HEK293T (cell line): ENCODE data around the gene NEK4.
A peak's percentile ranks its signal among the peaks of the same experiment; 100 is the strongest.

Experiments
- CTCF ChIA-PET: fragments of 350-600 bp; formaldehyde crosslinking; extraction: SDS; loops from one replicate; lab custom pipeline; 2021; ENCODE audit warnings: antibody characterized with exemption, inconsistent platforms; lab: Yijun Ruan, JAX
- POLR2A ChIA-PET: fragments of 350-600 bp; formaldehyde crosslinking; extraction: SDS; loops from one replicate; lab custom pipeline; 2020; ENCODE audit warnings: antibody characterized with exemption, inconsistent platforms; lab: Yijun Ruan, JAX
- DNase-seq: peaks from one replicate; pipeline ENCODE4 v3.0.0; 2012; ENCODE audit warnings: mixed read lengths; ENCODE audit errors: extremely low spot score
- ARNT ChIP-seq: fragments of 450-650 bp; IDR thresholded peaks from 2 replicates; pipeline ENCODE4 v1.6.1; 2017; ENCODE audit warnings: mild to moderate bottlenecking
- BHLHE40 ChIP-seq: fragments of 450-650 bp; IDR thresholded peaks from 2 replicates; pipeline ENCODE4 v1.6.1; 2016; ENCODE audit warnings: mild to moderate bottlenecking, moderate library complexity, borderline replicate concordance
- CTBP1 ChIP-seq: fragments of 450-650 bp; IDR thresholded peaks from 2 replicates; pipeline ENCODE4 v1.6.1; 2016; ENCODE audit warnings: borderline replicate concordance
- ELF4 ChIP-seq: fragments of 450-650 bp; IDR thresholded peaks from 2 replicates; pipeline ENCODE4 v1.6.1; 2017; ENCODE audit warnings: antibody characterized with exemption
- FOXA1 ChIP-seq: fragments of 450-650 bp; IDR thresholded peaks from 2 replicates; pipeline ENCODE4 v1.6.1; 2016; ENCODE audit warnings: mild to moderate bottlenecking
- FOXK2 ChIP-seq: fragments of 450-650 bp; IDR thresholded peaks from 2 replicates; pipeline ENCODE4 v1.6.1; 2016; ENCODE audit warnings: mild to moderate bottlenecking
- FOXM1 ChIP-seq: fragments of 450-650 bp; IDR thresholded peaks from 2 replicates; pipeline ENCODE4 v1.6.1; 2017; ENCODE audit warnings: mild to moderate bottlenecking, borderline replicate concordance
- HDGF ChIP-seq: fragments of 450-650 bp; IDR thresholded peaks from 2 replicates; pipeline ENCODE4 v1.6.1; 2017; ENCODE audit warnings: antibody characterized with exemption, borderline replicate concordance
- L3MBTL2 ChIP-seq: fragments of 450-650 bp; conservative IDR thresholded peaks from 2 replicates; pipeline ENCODE4 v1.6.1; 2016; ENCODE audit warnings: mild to moderate bottlenecking
- LEF1 ChIP-seq: fragments of 450-650 bp; IDR thresholded peaks from 2 replicates; pipeline ENCODE4 v1.6.1; 2017; ENCODE audit warnings: mild to moderate bottlenecking, borderline replicate concordance
- NFRKB ChIP-seq: fragments of 450-650 bp; IDR thresholded peaks from 2 replicates; pipeline ENCODE4 v1.6.1; 2016; ENCODE audit warnings: mild to moderate bottlenecking, moderate library complexity
- PKNOX1 ChIP-seq: fragments of 450-650 bp; IDR thresholded peaks from 2 replicates; pipeline ENCODE4 v1.6.1; 2016
- SP1 ChIP-seq: fragments of 450-650 bp; IDR thresholded peaks from 2 replicates; pipeline ENCODE4 v1.6.1; 2017
- SUZ12 ChIP-seq: fragments of 450-650 bp; IDR thresholded peaks from 2 replicates; pipeline ENCODE4 v1.6.1; 2016; ENCODE audit warnings: mild to moderate bottlenecking
- TARDBP ChIP-seq: fragments of 450-650 bp; IDR thresholded peaks from 2 replicates; pipeline ENCODE4 v1.6.1; 2016
- ZNF384 ChIP-seq: fragments of 450-650 bp; IDR thresholded peaks from 2 replicates; pipeline ENCODE4 v1.6.1; 2016

The NEK4 gene

GRCh38 chr3:52805270-52806039 is 34.7 kb upstream of the NEK4 start:
- DNase-seq = no peak
- ChIA-PET CTCF (interaction anchor here (2.3 kb wide), 1 partner anchor 15 kb away, joined by 6 read pairs; no protein-coding TSS in a partner anchor), POLR2A (no interaction called here)

GRCh38 chr3:52801839-52802238 is 31.1 kb upstream of the NEK4 start:
- TF ChIP-seq CTBP1 (no peak), SUZ12 (no peak), FOXA1 (no peak), FOXM1 (no peak), ZNF384 (no peak), LEF1 (no peak), HDGF (no peak)
- POLR2A ChIA-PET = no interaction called here
- DNase-seq = no peak
- CTCF ChIA-PET = interaction anchor here (0.5 kb wide), 1 partner anchor 676 kb away, joined by 3 read pairs; no protein-coding TSS in a partner anchor

More at GRCh38 chr3:52805270-52806039, 34.7 kb upstream of the NEK4 start:
- TF ChIP-seq HDGF = no peak
- TF ChIP-seq BHLHE40 = no peak
- TF ChIP-seq L3MBTL2 = no peak
- TF ChIP-seq CTBP1 = no peak
- TF ChIP-seq LEF1 = no peak
- TF ChIP-seq FOXM1 = no peak
- TF ChIP-seq SP1 = no peak
- no peak for TF ChIP-seq ZNF384
- no peak for TF ChIP-seq FOXK2
- no peak for TF ChIP-seq FOXA1
- no peak for TF ChIP-seq ELF4
- TF ChIP-seq SUZ12 = no peak
- no peak for TF ChIP-seq TARDBP
- no peak for TF ChIP-seq ARNT
- no peak for TF ChIP-seq PKNOX1
- no peak for TF ChIP-seq NFRKB

- DNase-seq = no peak
- CTCF ChIA-PET = interaction anchor here (1.1 to 2.1 kb wide), 2 partner anchors 9 to 21 kb away, joined by 4 to 7 read pairs; no protein-coding TSS in a partner anchor
- POLR2A ChIA-PET = no interaction called here
- TF ChIP-seq ELF4 = no peak
- TF ChIP-seq PKNOX1 = no peak
- no peak for TF ChIP-seq TARDBP
- TF ChIP-seq FOXM1 = no peak
- TF ChIP-seq LEF1 = no peak
- no peak for TF ChIP-seq BHLHE40
- no peak for TF ChIP-seq SP1
- no peak for TF ChIP-seq ARNT
- TF ChIP-seq L3MBTL2 = no peak
Measured at GRCh38 chr3:52800079-52800478, 29.3 kb upstream of the NEK4 start.

- POLR2A ChIA-PET = interaction anchor here (1.2 to 1.6 kb wide), 2 partner anchors 18 to 28 kb away, joined by 3 to 12 read pairs; partner anchors contain the start of gene NEK4
- TF ChIP-seq SP1 = no peak
- no peak for TF ChIP-seq TARDBP
- TF ChIP-seq NFRKB = no peak
- TF ChIP-seq CTBP1 = no peak
- no peak for TF ChIP-seq HDGF
- no peak for TF ChIP-seq BHLHE40
- no peak for TF ChIP-seq LEF1
- TF ChIP-seq PKNOX1 = no peak
- no peak for TF ChIP-seq FOXM1
- TF ChIP-seq SUZ12 = no peak
- CTCF ChIA-PET = interaction anchor here (0.6 to 2.1 kb wide), 12 partner anchors 8 to 392 kb away, joined by 3 to 7 read pairs (median 4); no protein-coding TSS in a partner anchor
- peak; percentile 80 for DNase-seq
Measured at GRCh38 chr3:52798978-52799476, 28.3 kb upstream of the NEK4 start.

- POLR2A ChIA-PET = interaction anchor here (1.2 to 1.6 kb wide), 2 partner anchors 18 to 28 kb away, joined by 3 to 12 read pairs; partner anchors contain the start of gene NEK4
- CTCF ChIA-PET = interaction anchor here (0.8 to 1.2 kb wide), 9 partner anchors 8 to 393 kb away, joined by 3 to 5 read pairs (median 4); no protein-coding TSS in a partner anchor
- no peak for TF ChIP-seq PKNOX1
- TF ChIP-seq FOXK2 = no peak
- no peak for TF ChIP-seq ELF4
- no peak for TF ChIP-seq HDGF
- TF ChIP-seq SP1 = no peak
- TF ChIP-seq FOXA1 = no peak
- TF ChIP-seq SUZ12 = no peak
- no peak for TF ChIP-seq TARDBP
- TF ChIP-seq LEF1 = no peak
- no peak for TF ChIP-seq NFRKB
- no peak for TF ChIP-seq L3MBTL2
- TF ChIP-seq FOXM1 = no peak
- no peak for TF ChIP-seq ARNT
- TF ChIP-seq BHLHE40 = no peak
- no peak for TF ChIP-seq CTBP1
- no peak for TF ChIP-seq ZNF384
- no peak for DNase-seq
Measured at GRCh38 chr3:52798376-52798977, 27.7 kb upstream of the NEK4 start.
